ENCODE data around the gene CCL13. TPM values are rescaled to one million over a fixed set of nuclear protein-coding genes. Genes with fewer than 3 reads are reported as not detected.

The CCL13 gene
- total and polyA plus RNA-seq, 2 of the 8 experiments (the other 6 are each of a cell fraction or from before 2014, with no cell fraction given): not detected

DNA sequence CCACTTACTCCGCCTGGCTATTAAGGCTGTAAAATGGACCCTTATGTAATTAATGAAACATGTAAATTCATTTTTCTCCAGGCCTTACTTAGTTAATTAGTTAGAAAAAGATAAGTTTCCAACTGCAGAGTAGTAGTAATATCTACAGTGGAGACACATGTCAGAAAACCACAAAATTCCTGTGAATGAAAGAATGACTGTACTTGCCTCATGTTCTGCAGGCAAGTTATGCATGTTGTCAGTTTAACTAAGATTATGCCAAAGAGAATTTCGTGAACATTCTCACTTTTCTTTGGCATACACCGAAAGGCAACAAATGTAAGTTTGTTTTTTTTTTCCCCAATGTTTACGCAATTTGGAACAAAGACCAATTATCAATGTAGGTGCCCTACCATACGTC lies 23.6 kb downstream of the CCL13 start (continued):
- TF ChIP-seq, protein P1, sequence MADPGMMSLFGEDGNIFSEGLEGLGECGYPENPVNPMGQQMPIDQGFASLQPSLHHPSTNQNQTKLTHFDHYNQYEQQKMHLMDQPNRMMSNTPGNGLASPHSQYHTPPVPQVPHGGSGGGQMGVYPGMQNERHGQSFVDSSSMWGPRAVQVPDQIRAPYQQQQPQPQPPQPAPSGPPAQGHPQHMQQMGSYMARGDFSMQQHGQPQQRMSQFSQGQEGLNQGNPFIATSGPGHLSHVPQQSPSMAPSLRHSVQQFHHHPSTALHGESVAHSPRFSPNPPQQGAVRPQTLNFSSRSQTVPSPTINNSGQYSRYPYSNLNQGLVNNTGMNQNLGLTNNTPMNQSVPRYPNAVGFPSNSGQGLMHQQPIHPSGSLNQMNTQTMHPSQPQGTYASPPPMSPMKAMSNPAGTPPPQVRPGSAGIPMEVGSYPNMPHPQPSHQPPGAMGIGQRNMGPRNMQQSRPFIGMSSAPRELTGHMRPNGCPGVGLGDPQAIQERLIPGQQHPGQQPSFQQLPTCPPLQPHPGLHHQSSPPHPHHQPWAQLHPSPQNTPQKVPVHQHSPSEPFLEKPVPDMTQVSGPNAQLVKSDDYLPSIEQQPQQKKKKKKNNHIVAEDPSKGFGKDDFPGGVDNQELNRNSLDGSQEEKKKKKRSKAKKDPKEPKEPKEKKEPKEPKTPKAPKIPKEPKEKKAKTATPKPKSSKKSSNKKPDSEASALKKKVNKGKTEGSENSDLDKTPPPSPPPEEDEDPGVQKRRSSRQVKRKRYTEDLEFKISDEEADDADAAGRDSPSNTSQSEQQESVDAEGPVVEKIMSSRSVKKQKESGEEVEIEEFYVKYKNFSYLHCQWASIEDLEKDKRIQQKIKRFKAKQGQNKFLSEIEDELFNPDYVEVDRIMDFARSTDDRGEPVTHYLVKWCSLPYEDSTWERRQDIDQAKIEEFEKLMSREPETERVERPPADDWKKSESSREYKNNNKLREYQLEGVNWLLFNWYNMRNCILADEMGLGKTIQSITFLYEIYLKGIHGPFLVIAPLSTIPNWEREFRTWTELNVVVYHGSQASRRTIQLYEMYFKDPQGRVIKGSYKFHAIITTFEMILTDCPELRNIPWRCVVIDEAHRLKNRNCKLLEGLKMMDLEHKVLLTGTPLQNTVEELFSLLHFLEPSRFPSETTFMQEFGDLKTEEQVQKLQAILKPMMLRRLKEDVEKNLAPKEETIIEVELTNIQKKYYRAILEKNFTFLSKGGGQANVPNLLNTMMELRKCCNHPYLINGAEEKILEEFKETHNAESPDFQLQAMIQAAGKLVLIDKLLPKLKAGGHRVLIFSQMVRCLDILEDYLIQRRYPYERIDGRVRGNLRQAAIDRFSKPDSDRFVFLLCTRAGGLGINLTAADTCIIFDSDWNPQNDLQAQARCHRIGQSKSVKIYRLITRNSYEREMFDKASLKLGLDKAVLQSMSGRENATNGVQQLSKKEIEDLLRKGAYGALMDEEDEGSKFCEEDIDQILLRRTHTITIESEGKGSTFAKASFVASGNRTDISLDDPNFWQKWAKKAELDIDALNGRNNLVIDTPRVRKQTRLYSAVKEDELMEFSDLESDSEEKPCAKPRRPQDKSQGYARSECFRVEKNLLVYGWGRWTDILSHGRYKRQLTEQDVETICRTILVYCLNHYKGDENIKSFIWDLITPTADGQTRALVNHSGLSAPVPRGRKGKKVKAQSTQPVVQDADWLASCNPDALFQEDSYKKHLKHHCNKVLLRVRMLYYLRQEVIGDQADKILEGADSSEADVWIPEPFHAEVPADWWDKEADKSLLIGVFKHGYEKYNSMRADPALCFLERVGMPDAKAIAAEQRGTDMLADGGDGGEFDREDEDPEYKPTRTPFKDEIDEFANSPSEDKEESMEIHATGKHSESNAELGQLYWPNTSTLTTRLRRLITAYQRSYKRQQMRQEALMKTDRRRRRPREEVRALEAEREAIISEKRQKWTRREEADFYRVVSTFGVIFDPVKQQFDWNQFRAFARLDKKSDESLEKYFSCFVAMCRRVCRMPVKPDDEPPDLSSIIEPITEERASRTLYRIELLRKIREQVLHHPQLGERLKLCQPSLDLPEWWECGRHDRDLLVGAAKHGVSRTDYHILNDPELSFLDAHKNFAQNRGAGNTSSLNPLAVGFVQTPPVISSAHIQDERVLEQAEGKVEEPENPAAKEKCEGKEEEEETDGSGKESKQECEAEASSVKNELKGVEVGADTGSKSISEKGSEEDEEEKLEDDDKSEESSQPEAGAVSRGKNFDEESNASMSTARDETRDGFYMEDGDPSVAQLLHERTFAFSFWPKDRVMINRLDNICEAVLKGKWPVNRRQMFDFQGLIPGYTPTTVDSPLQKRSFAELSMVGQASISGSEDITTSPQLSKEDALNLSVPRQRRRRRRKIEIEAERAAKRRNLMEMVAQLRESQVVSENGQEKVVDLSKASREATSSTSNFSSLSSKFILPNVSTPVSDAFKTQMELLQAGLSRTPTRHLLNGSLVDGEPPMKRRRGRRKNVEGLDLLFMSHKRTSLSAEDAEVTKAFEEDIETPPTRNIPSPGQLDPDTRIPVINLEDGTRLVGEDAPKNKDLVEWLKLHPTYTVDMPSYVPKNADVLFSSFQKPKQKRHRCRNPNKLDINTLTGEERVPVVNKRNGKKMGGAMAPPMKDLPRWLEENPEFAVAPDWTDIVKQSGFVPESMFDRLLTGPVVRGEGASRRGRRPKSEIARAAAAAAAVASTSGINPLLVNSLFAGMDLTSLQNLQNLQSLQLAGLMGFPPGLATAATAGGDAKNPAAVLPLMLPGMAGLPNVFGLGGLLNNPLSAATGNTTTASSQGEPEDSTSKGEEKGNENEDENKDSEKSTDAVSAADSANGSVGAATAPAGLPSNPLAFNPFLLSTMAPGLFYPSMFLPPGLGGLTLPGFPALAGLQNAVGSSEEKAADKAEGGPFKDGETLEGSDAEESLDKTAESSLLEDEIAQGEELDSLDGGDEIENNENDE (IDR thresholded peaks at IDR 0.05; ENCODE audit: insufficient replicate concordance, low read length): no peak
- no peak for TF ChIP-seq NANOG (IDR thresholded peaks at IDR 0.05; ENCODE audit: insufficient read depth, low read depth, low read length, poor library complexity, severe bottlenecking)
- no peak for TF ChIP-seq CBX8 (IDR thresholded peaks at IDR 0.05; ENCODE audit: borderline replicate concordance, low read depth, low read length)
